ENCODE results near the gene FATE1.

The FATE1 gene

GRCh38 chrX:151765026-151765425 lies 49.2 kb downstream of the FATE1 start:
- no peak for TF ChIP-seq CTCF (IDR thresholded peaks at IDR 0.05; ENCODE audit: insufficient read depth, low read depth, low read length, missing control alignments)
- DNase-seq (ENCODE audit: low read depth), result no peak
- no peak overlapping the region for H3K4me3 ChIP-seq (ENCODE audit: low read depth, low read length)

- no peak for TF ChIP-seq CTCF (IDR thresholded peaks at IDR 0.05; ENCODE audit: insufficient read depth, low read depth, low read length, missing control alignments)
- H3K4me3 ChIP-seq (ENCODE audit: low read depth, low read length), result no peak overlapping the region
- DNase-seq (ENCODE audit: low read depth), result no peak
Measured at GRCh38 chrX:151771726-151772125, 55.9 kb downstream of the FATE1 start.
